HL-60 (cell line): ENCODE results near the gene GTF2A1.

Experiments used
- GABPA ChIP-seq: IDR thresholded peaks from 2 replicates; pipeline ENCODE4 v1.6.1; 2012; ENCODE audit warnings: low read depth
- POLR2AphosphoS5 ChIP-seq: IDR thresholded peaks from 2 replicates; pipeline ENCODE4 v1.6.1; 2012; ENCODE audit warnings: low read depth
- TF ChIP-seq, protein P1 (sequence below): IDR thresholded peaks from one replicate; pipeline ENCODE4 v1.5.1; 2011; ENCODE audit warnings: low read length, control low read depth, inconsistent platforms; ENCODE audit not compliant: insufficient read depth
- TF ChIP-seq, protein P2 (sequence below): IDR thresholded peaks from 2 replicates; pipeline ENCODE4 v1.6.1; 2012; ENCODE audit warnings: low read depth; ENCODE audit not compliant: insufficient replicate concordance

DNA sequence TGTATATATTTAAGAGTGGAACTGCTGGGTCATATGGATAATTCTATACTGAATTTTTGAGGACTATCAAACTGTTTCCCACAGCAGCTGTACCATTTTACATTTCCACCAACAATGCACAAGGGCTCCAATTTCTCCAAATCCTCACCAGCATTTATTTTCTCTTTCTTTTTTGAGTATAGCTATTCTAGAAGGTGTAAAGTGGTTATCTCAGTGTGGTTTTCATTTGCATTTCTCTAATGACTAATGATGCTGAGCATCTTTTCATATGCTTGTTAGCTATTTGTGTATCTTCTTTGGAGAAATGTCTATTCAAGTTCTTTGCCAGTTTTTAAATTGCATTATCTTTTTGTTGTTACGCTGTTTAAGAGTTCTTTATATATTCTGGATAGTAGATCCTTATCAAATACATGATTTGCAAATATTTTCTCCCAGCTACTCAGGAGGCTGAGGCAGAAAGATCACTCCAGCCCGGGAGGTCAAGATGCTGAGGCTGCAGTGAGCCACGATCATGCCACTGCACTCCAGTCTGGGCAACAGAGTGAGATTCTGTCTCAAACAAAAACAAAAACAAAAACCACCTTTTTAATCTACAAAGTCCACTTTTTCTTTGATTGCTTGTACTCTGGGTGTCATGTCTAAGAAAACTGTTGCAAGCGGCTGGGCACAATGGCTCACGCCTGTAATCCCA is 32.8 kb downstream of the GTF2A1 start:
- TF ChIP-seq, protein P1, sequence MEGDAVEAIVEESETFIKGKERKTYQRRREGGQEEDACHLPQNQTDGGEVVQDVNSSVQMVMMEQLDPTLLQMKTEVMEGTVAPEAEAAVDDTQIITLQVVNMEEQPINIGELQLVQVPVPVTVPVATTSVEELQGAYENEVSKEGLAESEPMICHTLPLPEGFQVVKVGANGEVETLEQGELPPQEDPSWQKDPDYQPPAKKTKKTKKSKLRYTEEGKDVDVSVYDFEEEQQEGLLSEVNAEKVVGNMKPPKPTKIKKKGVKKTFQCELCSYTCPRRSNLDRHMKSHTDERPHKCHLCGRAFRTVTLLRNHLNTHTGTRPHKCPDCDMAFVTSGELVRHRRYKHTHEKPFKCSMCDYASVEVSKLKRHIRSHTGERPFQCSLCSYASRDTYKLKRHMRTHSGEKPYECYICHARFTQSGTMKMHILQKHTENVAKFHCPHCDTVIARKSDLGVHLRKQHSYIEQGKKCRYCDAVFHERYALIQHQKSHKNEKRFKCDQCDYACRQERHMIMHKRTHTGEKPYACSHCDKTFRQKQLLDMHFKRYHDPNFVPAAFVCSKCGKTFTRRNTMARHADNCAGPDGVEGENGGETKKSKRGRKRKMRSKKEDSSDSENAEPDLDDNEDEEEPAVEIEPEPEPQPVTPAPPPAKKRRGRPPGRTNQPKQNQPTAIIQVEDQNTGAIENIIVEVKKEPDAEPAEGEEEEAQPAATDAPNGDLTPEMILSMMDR: no peak
- TF ChIP-seq POLR2AphosphoS5 (no peak), GABPA (no peak)
- TF ChIP-seq, protein P2, sequence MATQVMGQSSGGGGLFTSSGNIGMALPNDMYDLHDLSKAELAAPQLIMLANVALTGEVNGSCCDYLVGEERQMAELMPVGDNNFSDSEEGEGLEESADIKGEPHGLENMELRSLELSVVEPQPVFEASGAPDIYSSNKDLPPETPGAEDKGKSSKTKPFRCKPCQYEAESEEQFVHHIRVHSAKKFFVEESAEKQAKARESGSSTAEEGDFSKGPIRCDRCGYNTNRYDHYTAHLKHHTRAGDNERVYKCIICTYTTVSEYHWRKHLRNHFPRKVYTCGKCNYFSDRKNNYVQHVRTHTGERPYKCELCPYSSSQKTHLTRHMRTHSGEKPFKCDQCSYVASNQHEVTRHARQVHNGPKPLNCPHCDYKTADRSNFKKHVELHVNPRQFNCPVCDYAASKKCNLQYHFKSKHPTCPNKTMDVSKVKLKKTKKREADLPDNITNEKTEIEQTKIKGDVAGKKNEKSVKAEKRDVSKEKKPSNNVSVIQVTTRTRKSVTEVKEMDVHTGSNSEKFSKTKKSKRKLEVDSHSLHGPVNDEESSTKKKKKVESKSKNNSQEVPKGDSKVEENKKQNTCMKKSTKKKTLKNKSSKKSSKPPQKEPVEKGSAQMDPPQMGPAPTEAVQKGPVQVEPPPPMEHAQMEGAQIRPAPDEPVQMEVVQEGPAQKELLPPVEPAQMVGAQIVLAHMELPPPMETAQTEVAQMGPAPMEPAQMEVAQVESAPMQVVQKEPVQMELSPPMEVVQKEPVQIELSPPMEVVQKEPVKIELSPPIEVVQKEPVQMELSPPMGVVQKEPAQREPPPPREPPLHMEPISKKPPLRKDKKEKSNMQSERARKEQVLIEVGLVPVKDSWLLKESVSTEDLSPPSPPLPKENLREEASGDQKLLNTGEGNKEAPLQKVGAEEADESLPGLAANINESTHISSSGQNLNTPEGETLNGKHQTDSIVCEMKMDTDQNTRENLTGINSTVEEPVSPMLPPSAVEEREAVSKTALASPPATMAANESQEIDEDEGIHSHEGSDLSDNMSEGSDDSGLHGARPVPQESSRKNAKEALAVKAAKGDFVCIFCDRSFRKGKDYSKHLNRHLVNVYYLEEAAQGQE: no peak
